Thoracic aorta (tissue), 2 donors: Measurements from ENCODE around the gene CTNNA2. TPM values are rescaled to one million over a fixed set of nuclear protein-coding genes. Genes with fewer than 3 reads are reported as not detected.

Source experiments
- ATAC-seq: fragments of 150-250 bp; one replicate; pipeline ENCODE4 v1.8.0; 2017; ENCODE audit warnings: low read depth; ENCODE audit not compliant: insufficient number of reproducible peaks, low FRiP score
- DNase-seq: peaks from one replicate; pipeline ENCODE4 v3.0.0-alpha.2; 2020; ENCODE audit warnings: low spot score
- H3K27ac ChIP-seq, 2 donors: fragments of 200-600 bp; sonication (generic); 1 replicate in 1 of 2; 2 replicates in 1 of 2; pipeline ENCODE4 v1.5.1; 2016; ENCODE audit warnings: mild to moderate bottlenecking in 2 of 2, moderate library complexity in 2 of 2
- H3K27me3 ChIP-seq: fragments of 200-600 bp; sonication (generic); replicated peaks from 2 replicates; pipeline ENCODE4 v1.6.0; 2016; ENCODE audit warnings: mild to moderate bottlenecking; ENCODE audit not compliant: insufficient read depth
- H3K36me3 ChIP-seq: fragments of 200-600 bp; sonication (generic); one replicate; pipeline ENCODE4 v1.5.1; 2016
- H3K4me1 ChIP-seq, 2 donors: fragments of 200-600 bp; sonication (generic); 1 replicate in 1 of 2; 2 replicates in 1 of 2; pipeline versions ENCODE4 v1.5.1 to v1.6.0; 2016; ENCODE audit warnings: low read depth in 2 of 2, mild to moderate bottlenecking in 1 of 2; ENCODE audit not compliant: control insufficient read depth in 1 of 2
- H3K4me3 ChIP-seq: fragments of 200-600 bp; sonication (generic); 2 replicates; pipeline ENCODE4 v1.5.1; 2016; ENCODE audit warnings: mild to moderate bottlenecking
- H3K9me3 ChIP-seq: fragments of 200-600 bp; sonication (generic); 2 replicates; pipeline ENCODE4 v1.5.1; 2016
- total RNA-seq, 2 donors: library from RNA; depleted of rRNA; stranded (reverse); fragments of >200 nt; gene quantifications; one replicate each; pipeline versions ENCODE4 v1.1.0 to v1.2.3, GENCODE V29; 2016
- TF ChIP-seq, protein P1 (sequence below): fragments of 200-600 bp; sonication (generic); IDR thresholded peaks from one replicate; pipeline ENCODE4 v1.5.1; 2019; ENCODE audit warnings: antibody characterized with exemption

CTNNA2 gene
- total RNA-seq, 2 donors from 2014 or later = not detected

DNA sequence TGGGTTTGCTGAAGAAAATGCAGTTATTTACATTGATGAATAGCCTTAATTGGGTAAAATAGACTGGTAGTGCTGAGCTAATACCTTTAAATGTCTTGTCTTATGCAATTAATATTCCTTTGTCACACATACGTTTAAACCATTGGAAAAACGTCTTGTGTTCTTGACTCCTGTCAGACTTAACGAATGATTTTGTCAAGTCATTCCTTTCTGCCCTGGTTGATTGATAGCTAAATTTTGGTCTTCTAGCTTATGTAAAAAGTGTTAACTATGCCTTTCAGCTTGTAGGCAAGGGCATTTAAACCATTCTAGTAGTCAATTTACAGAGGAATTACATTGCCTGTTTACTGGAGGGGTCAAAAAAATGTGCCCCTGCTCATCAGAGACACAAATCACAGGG is 897.5 kb downstream of the CTNNA2 start:
- Histone ChIP-seq H3K4me3 (no peak overlapping the region), H3K27me3 (no peaks in the 10 kb centered on the region), H3K36me3 (no peaks in the 10 kb centered on the region), H3K9me3 (no peaks in the 10 kb centered on the region), H3K27ac (no peak overlapping the region), H3K4me1 (no peaks in the 10 kb centered on the region)
- no peak for DNase-seq
- TF ChIP-seq, protein P1, sequence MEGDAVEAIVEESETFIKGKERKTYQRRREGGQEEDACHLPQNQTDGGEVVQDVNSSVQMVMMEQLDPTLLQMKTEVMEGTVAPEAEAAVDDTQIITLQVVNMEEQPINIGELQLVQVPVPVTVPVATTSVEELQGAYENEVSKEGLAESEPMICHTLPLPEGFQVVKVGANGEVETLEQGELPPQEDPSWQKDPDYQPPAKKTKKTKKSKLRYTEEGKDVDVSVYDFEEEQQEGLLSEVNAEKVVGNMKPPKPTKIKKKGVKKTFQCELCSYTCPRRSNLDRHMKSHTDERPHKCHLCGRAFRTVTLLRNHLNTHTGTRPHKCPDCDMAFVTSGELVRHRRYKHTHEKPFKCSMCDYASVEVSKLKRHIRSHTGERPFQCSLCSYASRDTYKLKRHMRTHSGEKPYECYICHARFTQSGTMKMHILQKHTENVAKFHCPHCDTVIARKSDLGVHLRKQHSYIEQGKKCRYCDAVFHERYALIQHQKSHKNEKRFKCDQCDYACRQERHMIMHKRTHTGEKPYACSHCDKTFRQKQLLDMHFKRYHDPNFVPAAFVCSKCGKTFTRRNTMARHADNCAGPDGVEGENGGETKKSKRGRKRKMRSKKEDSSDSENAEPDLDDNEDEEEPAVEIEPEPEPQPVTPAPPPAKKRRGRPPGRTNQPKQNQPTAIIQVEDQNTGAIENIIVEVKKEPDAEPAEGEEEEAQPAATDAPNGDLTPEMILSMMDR = no peak
- ATAC-seq = no peak

DNA sequence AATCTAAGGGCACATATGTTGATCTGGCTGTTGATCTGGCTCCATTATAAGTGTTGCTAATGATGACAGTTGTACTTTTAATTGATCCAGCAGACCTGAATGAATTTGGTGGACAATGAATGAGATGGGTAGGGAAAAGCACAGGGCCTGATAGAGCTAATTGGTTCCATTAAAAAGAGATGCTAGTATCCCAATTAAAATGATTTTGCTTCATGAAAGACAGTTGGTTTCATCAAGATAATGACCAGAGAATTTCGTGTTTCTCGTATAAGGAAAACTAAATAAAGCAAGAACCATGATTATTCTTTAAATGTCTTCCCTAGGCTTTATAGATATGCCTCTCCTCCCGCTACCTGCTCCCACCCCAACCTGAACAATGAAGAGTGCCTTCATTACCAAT is 900.3 kb downstream of the CTNNA2 start:
- H3K4me1 ChIP-seq = no peaks in the 10 kb centered on the region
- DNase-seq (no peak), ATAC-seq (no peak)
- no peaks in the 10 kb centered on the region for H3K27me3 ChIP-seq
- no peaks in the 10 kb centered on the region for H3K9me3 ChIP-seq
- no peaks in the 10 kb centered on the region for H3K36me3 ChIP-seq
- H3K27ac ChIP-seq = no peak overlapping the region
- no peak overlapping the region for H3K4me3 ChIP-seq
- TF ChIP-seq, protein P1 = no peak

DNA sequence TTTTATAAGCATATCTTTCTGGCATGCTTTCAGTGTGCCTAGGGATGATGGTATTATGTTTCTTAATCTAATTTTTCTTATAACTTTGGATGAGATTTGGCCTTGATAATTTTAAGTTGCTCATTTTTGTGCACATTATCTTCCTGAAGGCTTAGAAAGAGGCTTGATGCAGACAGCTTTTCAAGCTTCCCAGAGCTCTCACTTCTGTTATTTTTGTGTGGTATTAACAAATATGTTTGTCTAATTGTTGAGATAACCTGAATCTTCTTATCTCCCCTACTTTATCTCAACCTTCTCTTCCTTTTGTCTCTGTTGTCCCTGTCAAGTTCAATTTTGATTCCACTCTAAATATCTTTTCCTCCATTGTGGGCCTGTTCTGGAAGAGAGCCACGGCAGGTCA is 904.9 kb downstream of the CTNNA2 start:
- ATAC-seq = no peak
- Histone ChIP-seq H3K27ac (no peak overlapping the region), H3K4me1 (no peaks in the 10 kb centered on the region), H3K36me3 (no peaks in the 10 kb centered on the region), H3K4me3 (no peak overlapping the region), H3K9me3 (no peaks in the 10 kb centered on the region), H3K27me3 (no peaks in the 10 kb centered on the region)
- no peak for DNase-seq
- TF ChIP-seq, protein P1 = no peak

DNA sequence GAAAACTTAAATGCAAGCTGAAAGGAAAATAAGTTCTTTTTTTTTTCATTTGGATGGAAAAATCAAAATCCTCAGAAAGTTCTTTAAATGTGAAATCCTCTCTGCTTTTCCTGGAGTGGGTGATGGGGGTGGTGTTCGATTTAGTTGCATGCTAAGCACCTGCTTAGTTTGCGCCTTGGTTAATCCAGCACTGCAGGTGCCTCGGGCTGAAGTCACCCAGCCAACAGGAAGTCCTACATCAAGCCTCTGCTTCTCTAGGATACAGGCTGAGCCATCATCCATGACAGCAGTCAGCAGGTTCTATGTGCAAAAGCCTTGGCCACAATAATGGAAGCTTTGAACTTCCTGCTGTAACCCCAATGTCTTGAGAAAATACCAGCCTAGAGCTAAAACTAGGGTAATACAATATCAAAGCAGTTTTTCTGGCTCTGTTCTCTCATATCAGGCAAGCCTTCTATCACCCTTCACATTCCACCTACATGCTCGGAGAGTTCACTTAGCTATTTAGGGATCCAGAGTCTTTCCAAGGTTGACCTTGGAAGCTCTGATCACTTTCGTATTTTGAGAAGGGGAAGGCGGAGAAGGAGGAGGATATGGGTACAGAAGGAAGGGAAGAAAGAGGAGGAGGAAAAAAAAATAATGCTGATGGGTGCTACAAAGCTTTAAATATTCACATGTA is 907.8 kb downstream of the CTNNA2 start:
- Histone ChIP-seq H3K4me1 (no peaks in the 10 kb centered on the region), H3K27me3 (no peaks in the 10 kb centered on the region), H3K4me3 (no peak overlapping the region), H3K36me3 (no peaks in the 10 kb centered on the region), H3K27ac (no peak overlapping the region), H3K9me3 (no peaks in the 10 kb centered on the region)
- TF ChIP-seq, protein P1 = no peak
- ATAC-seq (no peak), DNase-seq (no peak)

DNA sequence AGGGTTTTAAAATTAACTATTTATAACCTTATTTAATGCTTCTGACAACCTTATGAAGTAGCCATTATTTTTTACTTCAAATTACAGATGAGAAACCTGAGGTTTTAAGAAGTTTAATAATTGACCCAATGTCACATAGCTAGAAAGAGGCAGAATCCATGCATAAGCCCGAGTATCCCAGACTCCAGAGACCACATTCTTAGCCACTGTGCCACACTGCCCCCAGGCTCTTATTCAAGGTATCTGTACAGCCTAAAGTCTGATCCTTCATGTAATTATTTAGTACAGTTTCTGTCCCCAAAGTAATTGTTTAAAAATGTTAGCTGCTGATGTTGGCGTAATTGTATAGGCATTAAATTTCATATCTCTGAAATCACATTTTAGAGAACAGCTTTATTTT is 916.4 kb downstream of the CTNNA2 start:
- Histone ChIP-seq H3K4me3 (no peak overlapping the region), H3K9me3 (no peaks in the 10 kb centered on the region), H3K4me1 (no peaks in the 10 kb centered on the region), H3K36me3 (no peaks in the 10 kb centered on the region), H3K27ac (no peak overlapping the region), H3K27me3 (no peaks in the 10 kb centered on the region)
- ATAC-seq (no peak), DNase-seq (no peak)
- TF ChIP-seq, protein P1 = no peak
